Spleen (tissue), 11 donors: Measurements from ENCODE around the gene PRR23E. TPM values are rescaled to one million over a fixed set of nuclear protein-coding genes. Genes with fewer than 3 reads are reported as not detected.

Experiments used
- DNase-seq: peaks from one replicate; pipeline ENCODE4 v3.0.0-alpha.2; 2020
- H3K27ac ChIP-seq, 8 donors: fragments of 200-600 bp; sonication (generic) in 7 of 8; 1 replicate in 4 of 8; 2 replicates in 4 of 8; pipeline versions ENCODE4 v1.5.0 to v1.8.0; 2016 to 2021; ENCODE audit warnings: inconsistent platforms in 4 of 8, mild to moderate bottlenecking in 4 of 8, moderate library complexity in 1 of 8
- H3K27me3 ChIP-seq, 7 donors: fragments of 200-600 bp; sonication (generic) in 6 of 7; replicated peaks in 1 of 7; 1 replicate in 4 of 7; 2 replicates in 3 of 7; pipeline versions ENCODE4 v1.5.0 to v1.8.0; 2016 to 2021; ENCODE audit warnings: inconsistent platforms in 3 of 7, mild to moderate bottlenecking in 1 of 7
- H3K36me3 ChIP-seq, 6 donors: fragments of 200-600 bp; sonication (generic) in 5 of 6; 1 replicate in 4 of 6; 2 replicates in 2 of 6; pipeline versions ENCODE4 v1.5.0 to v1.8.0; 2016 to 2021; ENCODE audit warnings: inconsistent platforms in 2 of 6
- H3K4me1 ChIP-seq, 6 donors: fragments of 200-600 bp; sonication (generic) in 5 of 6; 1 replicate in 3 of 6; 2 replicates in 3 of 6; pipeline versions ENCODE4 v1.5.0 to v1.8.0; 2016 to 2021; ENCODE audit warnings: inconsistent platforms in 3 of 6
- H3K4me3 ChIP-seq, 8 donors: fragments of 200-600 bp; sonication (generic) in 7 of 8; 1 replicate in 4 of 8; 2 replicates in 4 of 8; pipeline versions ENCODE4 v1.5.0 to v1.8.0; 2016 to 2021; ENCODE audit warnings: inconsistent platforms in 4 of 8, mild to moderate bottlenecking in 4 of 8, moderate library complexity in 2 of 8
- H3K9me3 ChIP-seq, 8 donors: fragments of 200-600 bp; sonication (generic) in 7 of 8; 1 replicate in 4 of 8; 2 replicates in 4 of 8; pipeline versions ENCODE4 v1.5.0 to v1.8.0; 2016 to 2021; ENCODE audit warnings: inconsistent platforms in 4 of 8
- POLR2A ChIP-seq, 3 donors: fragments of 450-650 bp; IDR thresholded peaks; one replicate each; pipeline ENCODE4 v1.5.1; 2017; ENCODE audit warnings: antibody characterized with exemption in 3 of 3, mild to moderate bottlenecking in 1 of 3
- POLR2AphosphoS5 ChIP-seq, 3 donors: sonication (generic); formaldehyde crosslinking; IDR thresholded peaks; one replicate each; pipeline ENCODE4 v1.5.1; 2017; ENCODE audit warnings: antibody characterized with exemption in 3 of 3
- WGBS, 5 donors: extraction: QIAGEN DNeasy Blood & Tissue Kit in 3 of 5; methylation state at CpG; one replicate each; pipeline versions ENCODE4 v1.1.5 to v1.1.7; 2013 to 2018; 5-methylcytosine and 5-hydroxymethylcytosine counted together
- intact Hi-C: fragments of 100-400 bp; cut with DNase I; formaldehyde crosslinking; loops from one replicate; pipeline ENCODE4 v1.15.0; 2023; ENCODE audit warnings: low total_unique reads
- polyA plus RNA-seq, 3 donors: library from polyadenylated mRNA; stranded (reverse); fragments of 200-250 nt; gene quantifications; one replicate each; pipeline ENCODE4 v1.2.1, GENCODE V29; 2013
- total RNA-seq, 7 donors: library from RNA; depleted of rRNA in 3 of 7; stranded (reverse); fragments of >200 nt in 3 of 7; fragmentation: NEBNext Ultra II Directional in 4 of 7; extraction: Animal tissue kit (Norgen Biotek cat#: 25700) in 4 of 7; gene quantifications; one replicate each; pipeline versions ENCODE4 v1.1.0 to v1.2.1, GENCODE V29; 2016 to 2021
- TF ChIP-seq, protein P1 (sequence below), 11 experiments: fragments of 200-600 bp in 7 of 11; fragments of 450-650 bp in 4 of 11; sonication (generic) in 4 of 11; IDR thresholded peaks in 8 of 11; conservative IDR thresholded peaks in 3 of 11; 1 replicate in 7 of 11; 2 replicates in 4 of 11; pipeline versions ENCODE4 v1.4.0 to v1.8.0; 2016 to 2021; ENCODE audit warnings: antibody characterized with exemption in 11 of 11, inconsistent platforms in 4 of 11, mild to moderate bottlenecking in 1 of 11
- donor health status: healthy with polysubstance abuse.
- donor health status: DM: no; HTN: no; CAD: no; lungs with moderate emphysema.
- donor health status: DM: no; HTN: no; CAD: no.
- donor health status: Bipolar disorder and iron deficiency.
- donor health status: healthy.
- donor health status: DM: no; HTN: no; CAD: no.
- donor health status: DM: yes; HTN: yes; CAD: no.

PRR23E gene
- total and polyA plus RNA-seq, 10 donors = not detected

DNA sequence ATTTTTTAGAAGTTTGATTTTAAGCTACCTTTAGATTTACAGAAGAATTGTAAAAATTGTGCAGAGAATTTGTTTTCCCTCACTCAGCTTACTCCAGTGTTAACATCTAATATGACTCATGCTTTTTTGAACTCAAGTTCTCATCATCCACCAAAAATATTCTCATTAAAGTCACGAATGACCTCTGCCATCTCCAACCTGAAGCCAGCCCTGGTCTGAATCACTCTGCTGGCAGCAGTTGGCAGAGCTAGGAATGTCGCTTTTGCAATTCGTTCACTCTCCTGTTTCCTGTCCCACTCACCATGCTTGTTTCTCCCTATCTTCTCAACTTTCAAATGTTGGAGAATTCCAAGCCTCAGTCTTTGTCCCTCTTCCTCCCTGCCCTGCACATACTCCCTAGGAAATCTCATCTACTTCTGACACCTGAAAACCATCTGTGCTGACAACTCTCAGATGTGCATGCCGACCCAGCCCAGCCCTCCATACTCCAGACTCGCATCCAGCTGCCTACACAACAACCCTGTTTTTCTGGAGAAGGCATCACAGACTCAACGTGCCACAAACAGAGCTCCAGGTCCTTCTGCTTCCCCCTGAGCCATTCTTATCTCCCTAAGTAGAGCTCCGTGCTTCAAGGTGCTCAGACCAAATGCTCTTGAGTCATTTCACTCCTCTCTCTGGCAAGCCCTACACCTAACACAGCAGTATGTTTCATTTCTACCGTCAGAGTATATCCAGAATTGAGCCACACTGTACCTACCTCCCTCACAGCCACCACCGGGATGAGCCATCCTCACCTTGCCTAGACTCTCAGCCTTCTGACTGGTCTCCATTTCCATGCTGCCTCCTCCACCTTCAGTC lies 24.9 kb downstream of the PRR23E start:
- H3K27ac ChIP-seq = no peak overlapping the region
- H3K4me3 ChIP-seq = no peak overlapping the region
- H3K27me3 ChIP-seq = peaks cover 0 to 57% (median 0%) of the 10 kb centered on the region in 7 donors
- no peaks in the 10 kb centered on the region for H3K36me3 ChIP-seq
- WGBS, 5 donors = 53 to 69% (median 64%) methylated on average over 9 of the region's 9 CpGs
- no peaks in the 10 kb centered on the region for H3K4me1 ChIP-seq
- DNase-seq = no peak
- intact Hi-C loops = no loop called here
- no peaks in the 10 kb centered on the region for H3K9me3 ChIP-seq
- TF ChIP-seq, protein P1, sequence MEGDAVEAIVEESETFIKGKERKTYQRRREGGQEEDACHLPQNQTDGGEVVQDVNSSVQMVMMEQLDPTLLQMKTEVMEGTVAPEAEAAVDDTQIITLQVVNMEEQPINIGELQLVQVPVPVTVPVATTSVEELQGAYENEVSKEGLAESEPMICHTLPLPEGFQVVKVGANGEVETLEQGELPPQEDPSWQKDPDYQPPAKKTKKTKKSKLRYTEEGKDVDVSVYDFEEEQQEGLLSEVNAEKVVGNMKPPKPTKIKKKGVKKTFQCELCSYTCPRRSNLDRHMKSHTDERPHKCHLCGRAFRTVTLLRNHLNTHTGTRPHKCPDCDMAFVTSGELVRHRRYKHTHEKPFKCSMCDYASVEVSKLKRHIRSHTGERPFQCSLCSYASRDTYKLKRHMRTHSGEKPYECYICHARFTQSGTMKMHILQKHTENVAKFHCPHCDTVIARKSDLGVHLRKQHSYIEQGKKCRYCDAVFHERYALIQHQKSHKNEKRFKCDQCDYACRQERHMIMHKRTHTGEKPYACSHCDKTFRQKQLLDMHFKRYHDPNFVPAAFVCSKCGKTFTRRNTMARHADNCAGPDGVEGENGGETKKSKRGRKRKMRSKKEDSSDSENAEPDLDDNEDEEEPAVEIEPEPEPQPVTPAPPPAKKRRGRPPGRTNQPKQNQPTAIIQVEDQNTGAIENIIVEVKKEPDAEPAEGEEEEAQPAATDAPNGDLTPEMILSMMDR (IDR thresholded peaks at IDR 0.05 in 8 of 11, conservative IDR thresholded peaks at IDR 0.05 in 3 of 11) = no peak
- TF ChIP-seq POLR2AphosphoS5 (IDR thresholded peaks at IDR 0.05) (no peak), POLR2A (IDR thresholded peaks at IDR 0.05) (no peak)

DNA sequence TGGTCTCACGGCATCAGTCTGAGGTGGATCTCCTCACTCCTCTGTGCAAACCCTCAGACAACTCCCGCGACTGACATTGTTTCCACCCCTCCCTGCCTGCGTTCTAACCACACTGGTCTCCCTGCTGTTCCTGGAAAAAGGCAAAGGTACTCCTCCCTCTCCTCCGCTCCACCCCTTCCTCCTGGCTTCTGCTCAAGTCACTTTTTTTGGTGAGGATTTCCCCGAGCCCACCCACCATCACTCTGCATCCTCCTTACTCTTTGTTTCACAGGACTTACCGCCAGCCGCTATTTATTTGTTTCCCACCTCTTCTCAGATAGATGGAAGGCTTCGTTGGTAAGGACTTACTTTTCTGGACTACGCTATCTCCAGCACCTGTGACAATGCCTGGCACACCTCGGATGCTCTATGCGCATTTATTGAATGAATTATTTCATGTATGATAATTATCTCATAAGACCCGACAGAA lies 25.6 kb downstream of the PRR23E start:
- no peak overlapping the region for H3K4me3 ChIP-seq
- H3K36me3 ChIP-seq = no peaks in the 10 kb centered on the region
- H3K27ac ChIP-seq = no peak overlapping the region
- no peak for DNase-seq
- peaks cover 0 to 52% (median 0%) of the 10 kb centered on the region in 7 donors for H3K27me3 ChIP-seq
- TF ChIP-seq, protein P1 (IDR thresholded peaks at IDR 0.05 in 8 of 11, conservative IDR thresholded peaks at IDR 0.05 in 3 of 11) = no peak
- TF ChIP-seq POLR2A (IDR thresholded peaks at IDR 0.05) (no peak), POLR2AphosphoS5 (IDR thresholded peaks at IDR 0.05) (no peak)
- intact Hi-C loops = no loop called here
- 58 to 72% (median 67%) methylated on average over 13 of the region's 13 CpGs for WGBS, 5 donors
- no peaks in the 10 kb centered on the region for H3K4me1 ChIP-seq
- H3K9me3 ChIP-seq = no peaks in the 10 kb centered on the region

DNA sequence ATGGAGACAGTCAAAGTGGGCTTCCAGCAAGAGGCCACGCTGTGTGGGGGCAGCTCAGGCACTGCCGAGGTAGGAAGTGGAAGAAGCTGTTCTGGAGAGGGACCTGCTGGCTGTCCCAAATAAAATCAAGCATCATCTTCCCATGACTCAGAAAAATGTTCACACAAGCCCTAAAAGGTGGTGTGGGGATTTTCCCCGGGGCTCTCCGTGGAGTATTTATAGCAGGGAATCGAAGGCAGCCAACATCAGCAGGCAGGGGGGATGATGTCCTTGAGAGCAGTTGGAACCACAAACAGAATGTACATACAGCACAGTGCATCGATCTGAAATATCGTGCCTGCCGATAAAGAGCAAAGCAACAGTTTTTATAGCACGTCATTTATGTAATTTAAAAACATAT lies 27.6 kb downstream of the PRR23E start:
- Histone ChIP-seq H3K4me1 (no peaks in the 10 kb centered on the region), H3K9me3 (peaks cover 0 to 13% (median 7%) of the 10 kb centered on the region in 8 donors), H3K27ac (no peak overlapping the region), H3K36me3 (no peaks in the 10 kb centered on the region), H3K27me3 (peaks cover 0 to 47% (median 0%) of the 10 kb centered on the region in 7 donors), H3K4me3 (no peak overlapping the region)
- no peak for DNase-seq
- WGBS, 5 donors = 61 to 75% (median 65%) methylated on average over 9 of the region's 9 CpGs
- TF ChIP-seq POLR2AphosphoS5 (IDR thresholded peaks at IDR 0.05) (no peak), POLR2A (IDR thresholded peaks at IDR 0.05) (no peak)
- TF ChIP-seq, protein P1 (IDR thresholded peaks at IDR 0.05 in 8 of 11, conservative IDR thresholded peaks at IDR 0.05 in 3 of 11) = no peak
- intact Hi-C loops = no loop called here

DNA sequence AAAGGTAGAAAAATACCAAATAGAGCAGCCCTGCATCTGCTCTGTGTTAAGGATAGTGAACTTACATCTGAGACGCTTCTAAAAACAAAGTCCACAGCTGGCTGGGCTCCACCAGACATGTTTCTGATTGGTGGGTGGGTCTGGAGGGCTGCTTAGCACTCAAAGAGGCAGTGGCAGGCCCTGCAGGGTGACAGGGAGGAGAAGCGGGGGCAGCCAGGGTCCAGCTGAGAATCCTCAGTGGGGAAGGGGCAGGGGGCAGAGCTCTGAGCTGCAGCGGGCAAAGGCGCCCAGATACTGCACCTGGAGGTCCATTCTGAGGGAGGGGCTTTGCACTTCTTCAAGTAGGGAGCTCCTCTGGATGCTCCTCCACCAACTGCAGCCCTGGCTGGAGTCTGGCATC lies 28.1 kb downstream of the PRR23E start:
- intact Hi-C loops = no loop called here
- no peak for DNase-seq

More for the DNA sequence above, 28.1 kb downstream of the PRR23E start:
- TF ChIP-seq, protein P1 (IDR thresholded peaks at IDR 0.05 in 8 of 11, conservative IDR thresholded peaks at IDR 0.05 in 3 of 11) = no peak
- TF ChIP-seq POLR2AphosphoS5 (IDR thresholded peaks at IDR 0.05) (no peak), POLR2A (IDR thresholded peaks at IDR 0.05) (no peak)
- no peaks in the 10 kb centered on the region for H3K4me1 ChIP-seq
- H3K36me3 ChIP-seq = no peaks in the 10 kb centered on the region
- H3K27ac ChIP-seq = no peak overlapping the region
- WGBS, 5 donors = 78 to 83% (median 79%) methylated on average over 4 of the region's 4 CpGs
- no peak overlapping the region for H3K4me3 ChIP-seq
- H3K27me3 ChIP-seq = peaks cover 0 to 47% (median 0%) of the 10 kb centered on the region in 7 donors
- peaks cover 0 to 19% (median 12%) of the 10 kb centered on the region in 8 donors for H3K9me3 ChIP-seq
